Endometrium (tissue), 2 donors: ENCODE data around the gene OSM.

Source experiments
- FAIRE-seq: peaks from 2 replicates; lab custom pipeline; 2012; peaks lifted over from hg19 to GRCh38; lab: Jason Lieb, UNC
- donor health status: control.
- donor health status: control.

The OSM gene

DNA sequence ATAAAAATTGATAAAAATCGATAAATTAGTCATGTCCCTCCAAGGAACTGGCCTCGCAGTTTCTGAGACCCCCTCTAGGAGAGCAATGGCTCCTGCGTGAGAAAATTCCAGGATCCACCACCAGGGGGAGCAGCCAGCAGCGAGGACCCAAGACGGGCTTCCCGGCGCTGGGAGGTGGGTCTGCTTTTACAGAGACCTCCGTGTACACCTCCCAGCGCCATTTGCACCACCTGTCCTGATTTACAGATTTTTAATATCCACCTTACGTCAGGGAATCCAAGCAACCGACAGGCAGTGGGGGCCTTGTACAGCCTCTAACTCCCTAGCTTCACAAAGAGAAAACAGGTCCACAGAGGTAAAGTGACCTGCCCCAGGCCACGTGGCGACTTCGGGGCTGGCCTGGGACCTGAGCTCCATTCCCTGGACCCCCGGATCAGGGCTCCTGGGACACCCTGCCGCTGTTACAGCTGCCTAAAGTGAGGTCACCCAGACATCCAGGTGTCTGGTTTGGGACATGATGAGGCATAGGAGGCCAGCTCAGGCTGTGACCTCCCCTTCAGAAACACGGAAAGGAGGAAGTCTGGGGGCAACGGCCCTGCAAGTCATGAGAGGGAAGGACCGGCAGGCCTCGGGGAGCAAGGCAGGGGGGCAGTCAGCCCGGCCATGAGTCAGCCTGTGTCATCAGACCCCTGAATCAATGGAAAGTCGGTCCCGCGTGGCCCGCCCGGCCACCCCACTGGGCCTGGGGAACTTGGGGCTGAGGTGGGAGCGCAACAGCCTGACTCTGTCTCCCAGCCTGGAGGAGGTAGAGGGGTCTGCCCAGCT lies 3.5 kb downstream of the OSM start:
- FAIRE-seq = peak; percentile 8

DNA sequence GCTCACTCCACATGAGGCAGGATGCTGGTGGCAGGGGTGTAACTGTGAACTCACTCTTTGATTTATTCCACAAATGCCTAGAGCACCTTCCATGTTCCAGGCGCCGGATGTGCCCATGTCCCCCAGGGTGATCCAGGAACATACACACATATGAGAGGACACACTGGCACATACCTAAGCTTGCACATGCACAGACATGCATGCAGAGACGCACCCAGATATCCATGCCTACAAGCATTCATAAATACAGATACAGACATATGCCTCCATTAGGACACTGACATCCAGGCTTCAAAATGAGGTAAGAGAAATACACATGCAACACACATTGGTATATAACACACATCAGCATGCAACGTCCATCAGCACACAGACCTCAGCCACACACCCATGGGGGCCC lies 4.5 kb downstream of the OSM start:
- no peak for FAIRE-seq

DNA sequence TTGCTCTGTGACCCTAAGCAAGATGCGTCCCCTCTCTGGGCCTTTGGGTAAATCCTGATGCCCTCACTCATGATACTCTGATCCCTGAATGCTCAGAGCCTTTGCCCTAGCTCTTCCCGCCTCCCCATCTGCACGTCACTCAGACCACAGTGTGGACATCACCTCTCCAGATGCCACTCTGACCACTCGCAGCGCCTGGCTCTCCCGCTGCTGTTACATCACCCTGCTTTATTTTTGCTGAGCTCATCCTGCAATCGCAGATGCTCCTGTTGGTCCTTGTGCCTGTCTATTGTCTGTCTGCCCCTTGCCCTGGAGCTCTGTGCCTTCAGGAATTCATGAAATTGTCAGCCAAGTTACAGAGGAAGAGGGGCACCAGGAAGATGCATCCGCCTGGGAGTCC lies 5.5 kb downstream of the OSM start:
- FAIRE-seq = no peak

DNA sequence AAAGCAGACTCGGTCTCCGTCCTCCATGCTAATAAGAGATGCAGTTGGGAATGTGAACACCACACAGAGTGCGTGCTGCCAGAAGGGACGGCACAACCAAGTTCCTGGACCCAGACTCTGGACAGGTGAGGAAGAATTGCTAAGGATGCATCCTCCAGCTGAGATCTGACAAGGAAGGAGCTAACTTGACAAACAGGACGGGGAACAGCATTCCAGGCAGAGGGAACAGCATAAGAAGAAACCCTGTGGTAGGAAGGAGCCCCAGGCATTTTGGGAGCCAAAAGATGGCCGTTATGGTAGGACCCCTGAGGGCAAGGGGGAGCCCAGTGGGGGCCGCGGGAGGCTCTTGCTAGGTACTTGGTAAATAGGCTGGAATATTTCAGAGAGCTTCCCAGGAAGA lies 6.0 kb downstream of the OSM start:
- no peak for FAIRE-seq

DNA sequence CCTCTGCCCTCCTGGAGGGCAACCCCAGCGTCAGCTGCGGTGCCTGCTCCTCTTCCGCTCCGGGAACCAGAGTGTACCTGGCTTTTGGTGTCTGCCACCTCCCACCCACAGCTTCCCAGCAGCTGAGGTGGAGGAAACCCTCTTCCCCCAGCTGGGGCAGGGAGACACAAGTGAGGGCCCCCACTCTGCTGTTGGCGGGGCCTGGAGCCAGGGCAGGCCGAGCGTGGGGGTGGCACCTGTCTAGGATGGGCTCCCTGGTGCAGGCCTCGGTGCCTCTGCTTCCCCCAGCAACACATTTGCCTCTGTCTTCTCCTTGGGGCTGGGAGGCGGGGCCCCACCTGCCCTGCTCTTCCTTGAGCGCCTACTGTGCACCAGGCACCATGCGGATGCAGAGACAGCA lies 6.4 kb downstream of the OSM start:
- no peak for FAIRE-seq

DNA sequence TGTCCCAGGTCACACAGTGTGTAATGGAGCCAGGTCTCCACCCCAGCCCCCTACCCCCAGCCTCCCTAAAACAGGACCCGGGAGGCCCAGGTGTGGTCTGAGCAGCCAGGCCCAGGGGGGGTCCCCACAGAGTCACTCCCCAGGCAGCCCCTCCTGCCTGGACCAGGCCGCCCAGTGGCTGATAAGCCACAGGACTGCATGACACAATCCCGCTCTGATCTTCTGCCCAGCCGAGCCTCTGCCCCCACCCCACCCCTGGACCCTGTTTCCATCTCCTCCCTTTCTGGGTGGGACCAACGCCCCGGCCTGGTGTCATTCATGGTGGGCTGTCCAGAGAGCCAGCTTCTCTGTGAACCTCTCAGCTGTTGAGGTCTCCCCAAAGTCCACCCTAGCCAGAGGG lies 12.3 kb downstream of the OSM start:
- FAIRE-seq = no peak

DNA sequence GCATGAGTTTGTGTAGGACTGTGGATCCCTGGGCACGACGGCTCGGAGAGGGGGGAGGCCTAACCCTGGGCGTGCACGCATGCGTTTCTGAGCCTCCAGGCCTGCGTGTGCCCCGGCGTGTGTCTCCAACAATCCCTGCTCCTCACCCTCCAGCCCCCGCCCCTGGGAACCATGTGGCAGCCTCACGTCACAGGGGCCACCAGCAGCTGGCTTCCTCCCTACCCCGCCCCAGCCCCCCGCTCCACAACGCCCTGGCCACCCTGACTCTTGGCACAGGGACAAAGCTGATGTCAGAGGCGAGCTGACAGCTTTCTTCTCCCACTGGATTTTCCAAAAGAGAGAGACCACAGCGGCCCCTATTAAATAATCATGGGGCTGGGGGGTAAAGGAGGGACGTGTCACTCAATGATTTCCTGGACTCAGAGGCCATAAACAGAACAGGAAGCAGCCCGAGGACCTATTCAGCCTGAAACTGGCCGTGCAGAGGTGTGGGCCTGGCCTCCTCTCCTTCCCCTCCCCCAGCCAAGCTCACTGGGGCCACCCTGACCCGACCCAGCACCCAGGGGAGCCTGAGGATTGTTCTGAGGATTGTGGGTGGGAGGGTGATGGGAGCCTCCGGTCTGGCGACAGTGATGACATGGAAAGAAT lies 13.3 kb downstream of the OSM start:
- FAIRE-seq = no peak

DNA sequence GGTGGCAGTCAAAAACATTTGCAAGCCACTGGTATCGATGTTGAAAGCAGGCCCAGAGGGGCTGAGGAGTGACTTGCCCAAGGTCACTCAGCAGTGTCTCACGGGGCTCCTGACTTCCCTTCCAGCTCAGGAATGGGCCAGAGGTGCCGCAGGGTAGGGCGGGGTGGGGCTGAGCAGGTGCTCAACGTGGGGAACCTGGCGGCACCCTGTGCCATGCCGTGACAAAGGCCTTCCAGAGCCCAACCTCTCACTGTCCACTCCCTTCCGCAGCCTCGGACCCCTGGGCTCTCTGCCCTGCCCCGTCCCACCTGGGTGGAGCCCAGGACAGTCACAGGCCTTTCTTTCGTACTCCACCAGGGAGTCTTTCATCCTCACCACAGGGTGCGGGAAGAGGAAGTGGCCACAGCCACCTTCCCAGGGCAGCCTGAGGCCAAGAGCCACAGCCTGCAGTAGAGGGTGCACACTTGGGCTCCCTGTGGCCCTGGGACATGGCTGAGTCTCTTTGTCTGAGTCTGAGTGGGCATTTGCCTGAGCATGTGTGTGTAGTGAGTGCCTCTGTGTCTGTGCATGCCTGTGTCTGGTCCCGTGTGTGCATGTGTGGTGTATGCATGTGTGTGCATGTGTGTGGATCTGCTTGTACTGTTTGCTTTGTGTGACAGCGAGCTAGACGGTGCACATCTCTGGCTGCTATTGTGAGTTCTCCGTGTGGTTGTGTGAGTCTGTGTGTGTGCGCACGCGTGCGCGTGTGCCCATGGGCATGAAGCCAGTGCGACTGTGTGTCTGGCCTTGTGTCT lies 14.0 kb downstream of the OSM start:
- no peak for FAIRE-seq

DNA sequence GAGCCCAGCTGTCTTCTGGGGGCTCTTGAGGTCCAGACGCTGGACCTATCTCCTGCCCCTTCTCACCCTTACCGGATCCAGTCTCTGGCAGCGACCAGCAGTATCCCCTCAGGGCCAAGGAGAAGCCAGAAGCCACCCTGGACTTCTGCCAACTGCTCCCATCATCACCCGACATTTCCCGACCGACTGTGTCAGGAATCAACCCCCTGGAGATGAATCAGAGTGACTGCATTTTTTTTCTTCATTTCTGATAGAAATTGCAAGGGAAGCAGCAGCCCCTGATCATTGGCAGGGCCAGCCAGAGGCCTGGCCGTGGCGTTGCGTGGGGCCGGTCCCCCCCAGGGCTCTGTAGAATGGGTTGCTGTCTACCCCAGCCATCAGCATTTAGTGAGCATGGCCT lies 14.9 kb downstream of the OSM start:
- no peak for FAIRE-seq

DNA sequence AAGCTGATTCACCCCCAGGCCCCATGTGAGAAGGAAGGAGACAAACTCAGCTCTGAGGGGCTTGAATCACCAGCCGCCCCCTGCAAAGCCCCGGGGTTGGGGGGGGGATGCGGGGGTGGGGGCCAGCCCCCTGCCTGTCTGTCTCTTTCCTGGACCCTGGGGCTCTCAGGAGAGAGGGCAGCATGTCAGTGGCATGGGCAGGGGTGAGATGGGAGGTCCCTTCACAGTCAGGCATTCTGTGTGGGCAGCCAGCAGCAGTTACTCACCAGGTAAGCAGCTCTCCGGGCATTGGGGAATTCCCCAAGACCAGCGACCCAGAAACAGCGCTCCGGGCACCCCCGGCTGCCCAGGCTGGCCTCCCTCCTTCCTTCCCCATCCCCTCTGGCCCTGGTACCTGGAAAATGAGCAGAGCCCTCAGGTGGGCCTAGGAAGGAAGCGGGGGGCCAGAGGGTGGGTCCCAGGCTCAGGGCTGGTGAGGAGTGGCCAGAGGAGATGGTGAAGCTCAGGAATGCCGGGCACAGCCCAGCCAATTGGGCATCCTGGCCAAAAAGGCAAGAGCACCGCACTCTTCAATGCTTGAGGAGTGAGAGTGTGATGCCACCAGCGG lies 15.9 kb downstream of the OSM start:
- FAIRE-seq = no peak

DNA sequence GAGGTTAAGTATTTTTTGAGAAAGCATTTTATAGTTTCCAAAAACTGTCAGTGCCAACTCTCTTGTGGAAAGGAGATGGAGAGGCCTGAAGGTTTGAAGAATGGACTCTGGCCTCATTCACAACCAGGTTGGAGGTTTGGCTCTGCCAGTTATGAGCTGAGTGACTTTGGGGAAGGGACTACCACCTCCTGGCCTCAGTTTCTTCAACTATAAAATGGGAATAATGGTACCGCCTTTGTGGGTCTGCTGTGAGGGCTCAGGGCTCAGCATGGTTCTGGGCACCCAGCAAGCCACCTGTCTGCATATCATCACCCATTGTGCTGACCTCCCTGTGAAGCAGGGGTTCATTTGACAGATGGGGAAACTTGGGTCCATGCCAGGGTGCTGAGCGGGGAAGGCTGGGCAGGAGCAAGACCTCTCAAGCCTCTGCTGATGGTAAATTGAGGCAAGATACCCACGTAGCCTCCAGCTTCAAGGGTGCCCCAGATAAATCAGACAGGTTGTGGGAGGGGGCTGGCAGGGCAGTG lies 16.5 kb downstream of the OSM start:
- FAIRE-seq = no peak

DNA sequence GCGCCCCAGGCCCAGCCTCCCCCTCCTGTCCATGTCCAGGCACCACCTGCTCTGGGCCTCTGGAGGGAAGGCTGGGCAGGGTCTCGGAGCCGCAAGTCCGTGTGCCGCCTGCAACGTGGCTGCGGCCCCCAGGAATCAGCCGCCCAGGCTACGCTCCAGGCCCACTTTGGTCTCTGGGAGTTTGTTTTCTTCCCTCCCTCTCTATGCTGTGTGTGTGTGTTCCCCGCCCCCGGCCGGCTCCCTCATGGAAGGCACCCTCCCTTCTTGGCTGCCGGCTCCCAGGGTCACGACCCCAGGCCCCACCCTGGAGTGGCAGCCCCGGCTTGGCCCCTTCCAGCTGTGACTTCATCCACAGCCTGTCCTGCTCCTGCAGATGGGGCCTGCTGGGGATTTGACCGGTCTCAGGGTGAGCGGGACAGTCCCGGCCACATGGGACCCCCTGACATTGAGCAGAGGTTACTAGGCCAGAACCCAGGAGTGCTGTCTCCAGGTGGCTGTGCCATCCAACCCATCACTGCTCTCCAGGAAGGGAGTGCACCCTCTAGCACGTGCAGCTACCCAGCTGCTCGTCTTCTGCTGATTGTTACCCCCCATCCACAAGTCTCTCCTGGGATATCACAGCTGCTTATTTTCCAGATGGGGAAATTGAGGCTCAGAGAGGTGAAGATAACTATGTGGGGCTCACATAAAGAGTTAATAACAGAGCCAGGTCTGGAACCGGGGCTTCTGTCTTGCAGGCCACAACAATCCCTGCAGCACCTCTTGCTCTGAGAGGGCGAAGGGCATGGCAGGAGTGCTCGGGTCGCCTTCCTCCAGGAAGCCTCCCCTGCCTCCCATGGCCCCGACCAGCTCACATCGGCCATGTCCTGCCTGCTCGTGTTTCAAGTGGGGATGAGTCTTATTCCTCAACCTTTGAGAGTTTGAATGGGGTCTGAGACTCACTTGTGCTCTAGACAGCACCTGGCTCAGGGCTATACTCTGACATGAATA lies 17.3 kb downstream of the OSM start:
- FAIRE-seq = no peak

DNA sequence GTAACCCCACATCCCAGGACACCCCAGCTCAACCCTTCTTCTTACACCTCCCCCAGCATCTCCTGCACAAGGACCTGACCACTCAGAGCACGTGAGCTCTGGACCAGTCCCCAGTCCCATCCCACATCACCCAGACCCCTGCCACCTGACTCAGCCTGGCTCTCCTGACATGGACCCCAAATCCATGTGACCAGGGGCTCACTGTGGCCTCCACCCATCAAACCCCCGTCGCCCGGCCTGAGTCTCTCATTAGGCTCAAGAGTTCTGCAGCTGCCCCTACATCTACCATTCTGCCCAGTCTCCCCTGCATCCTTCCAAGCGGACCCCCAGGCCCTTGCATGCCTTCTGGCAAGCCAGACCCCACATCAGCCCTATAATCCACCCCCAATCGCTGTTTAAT lies 18.2 kb downstream of the OSM start:
- no peak for FAIRE-seq

DNA sequence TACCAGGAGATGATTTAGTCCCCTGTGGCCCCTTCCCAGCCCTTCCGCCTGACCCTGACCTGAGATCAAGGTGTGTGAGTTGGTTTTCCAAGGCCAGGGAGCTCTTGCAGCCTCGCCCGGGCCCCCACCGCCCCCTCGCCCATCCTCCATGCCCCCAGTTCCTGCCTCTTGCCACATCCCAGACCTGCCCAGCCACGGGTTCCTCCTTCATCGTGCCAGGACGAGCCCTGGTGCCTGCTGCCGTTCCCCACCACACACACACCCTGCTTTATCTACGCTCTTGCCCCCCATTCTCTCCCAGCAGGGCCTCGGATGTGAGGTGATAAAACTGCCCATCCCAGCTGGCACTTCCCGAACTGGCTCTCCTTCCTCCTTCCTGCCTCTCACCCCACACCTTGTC lies 18.7 kb downstream of the OSM start:
- no peak for FAIRE-seq

DNA sequence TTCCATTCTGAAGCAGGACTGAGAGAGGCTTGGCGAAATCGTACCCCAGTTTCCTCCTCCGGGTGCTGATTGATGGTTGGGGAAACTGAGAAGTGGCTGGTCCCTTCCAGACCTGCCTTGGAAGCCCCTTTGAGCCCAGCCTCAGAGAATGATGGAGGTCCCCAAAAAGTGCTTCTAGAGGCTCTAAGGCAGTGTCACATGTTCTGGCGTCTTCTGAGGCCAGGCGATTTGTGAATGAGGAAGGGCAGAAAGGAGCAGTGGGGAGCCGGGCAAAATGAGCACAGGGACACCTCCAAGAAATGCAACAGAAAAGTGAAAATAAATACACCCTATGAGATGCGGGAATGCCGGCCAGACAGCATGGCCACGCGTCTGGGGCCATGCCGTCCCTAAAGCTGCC lies 19.1 kb downstream of the OSM start:
- FAIRE-seq = no peak

DNA sequence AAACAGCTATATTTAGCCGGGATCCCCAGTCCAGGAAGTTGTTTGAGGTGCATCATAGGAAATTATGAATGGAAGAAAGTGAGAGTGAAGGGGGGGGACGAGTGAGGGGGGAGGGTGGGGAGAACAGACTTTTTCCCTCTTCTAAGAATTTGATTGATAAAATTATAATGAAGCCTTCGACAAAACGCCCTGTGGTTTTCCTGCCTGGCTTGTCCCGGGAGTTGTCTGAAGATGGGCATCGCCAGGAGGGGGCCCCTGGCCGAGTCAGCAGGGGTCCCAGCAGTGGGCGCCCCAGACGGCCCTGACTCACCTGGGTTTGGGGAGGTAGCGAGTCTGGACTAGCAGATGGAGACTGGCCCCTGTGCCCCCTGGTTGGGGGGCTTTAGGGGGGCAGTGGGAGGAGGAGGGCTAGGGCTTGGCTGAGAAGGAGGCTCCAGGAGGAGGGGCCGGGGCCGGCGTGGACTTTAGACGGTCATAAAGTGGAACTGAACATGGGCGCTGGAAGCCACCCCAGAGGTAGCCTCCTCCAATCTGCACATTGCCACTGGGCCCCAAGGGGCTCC lies 19.8 kb downstream of the OSM start:
- no peak for FAIRE-seq

DNA sequence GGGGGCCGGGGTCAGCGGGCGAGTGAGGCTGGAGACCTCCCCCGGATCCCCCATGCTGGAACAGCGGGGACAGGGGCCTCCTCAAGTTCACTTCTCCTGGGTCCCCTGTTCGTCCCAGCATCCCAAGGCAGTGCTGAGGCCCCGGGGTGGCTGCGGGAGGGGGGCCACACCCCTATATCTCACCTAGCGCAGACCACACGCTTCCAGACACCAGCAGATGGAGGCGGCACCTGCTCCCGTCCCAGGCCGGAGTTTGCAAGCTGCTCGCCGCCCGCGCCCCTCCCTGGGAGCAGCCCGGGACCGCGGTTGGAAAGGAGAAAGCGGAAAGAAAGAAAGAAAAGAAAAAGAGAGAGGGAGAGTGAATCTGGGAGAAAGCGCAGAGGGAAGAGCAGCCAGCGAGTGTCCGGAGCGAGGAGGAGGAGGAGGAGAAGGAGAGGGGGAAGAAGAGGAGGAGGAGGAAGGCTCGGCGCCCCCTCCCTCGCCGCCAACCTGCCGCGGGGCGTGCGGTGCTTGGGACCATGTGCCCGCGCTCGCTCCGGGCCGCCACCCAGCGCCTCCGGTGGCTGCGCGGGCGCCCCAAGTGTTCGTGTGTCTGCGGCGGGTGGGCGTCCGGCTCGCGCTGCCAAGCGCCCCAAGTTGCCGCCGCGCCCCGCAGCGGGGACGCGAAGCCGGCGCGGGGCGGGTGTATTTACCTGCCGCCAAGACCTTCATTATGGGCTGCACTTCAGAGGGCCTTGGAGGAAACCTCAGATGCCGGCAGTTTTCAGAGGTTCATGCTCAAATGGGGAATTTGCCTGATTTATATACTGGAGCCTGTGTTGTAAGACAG lies 20.5 kb downstream of the OSM start, which contains the start of gene LIF:
Gene LIF, minus strand, starts transcription at position 775 of the 829 bp plus-strand sequence. Its CDS starts 64 bp downstream, at position 711.
- no peak for FAIRE-seq

DNA sequence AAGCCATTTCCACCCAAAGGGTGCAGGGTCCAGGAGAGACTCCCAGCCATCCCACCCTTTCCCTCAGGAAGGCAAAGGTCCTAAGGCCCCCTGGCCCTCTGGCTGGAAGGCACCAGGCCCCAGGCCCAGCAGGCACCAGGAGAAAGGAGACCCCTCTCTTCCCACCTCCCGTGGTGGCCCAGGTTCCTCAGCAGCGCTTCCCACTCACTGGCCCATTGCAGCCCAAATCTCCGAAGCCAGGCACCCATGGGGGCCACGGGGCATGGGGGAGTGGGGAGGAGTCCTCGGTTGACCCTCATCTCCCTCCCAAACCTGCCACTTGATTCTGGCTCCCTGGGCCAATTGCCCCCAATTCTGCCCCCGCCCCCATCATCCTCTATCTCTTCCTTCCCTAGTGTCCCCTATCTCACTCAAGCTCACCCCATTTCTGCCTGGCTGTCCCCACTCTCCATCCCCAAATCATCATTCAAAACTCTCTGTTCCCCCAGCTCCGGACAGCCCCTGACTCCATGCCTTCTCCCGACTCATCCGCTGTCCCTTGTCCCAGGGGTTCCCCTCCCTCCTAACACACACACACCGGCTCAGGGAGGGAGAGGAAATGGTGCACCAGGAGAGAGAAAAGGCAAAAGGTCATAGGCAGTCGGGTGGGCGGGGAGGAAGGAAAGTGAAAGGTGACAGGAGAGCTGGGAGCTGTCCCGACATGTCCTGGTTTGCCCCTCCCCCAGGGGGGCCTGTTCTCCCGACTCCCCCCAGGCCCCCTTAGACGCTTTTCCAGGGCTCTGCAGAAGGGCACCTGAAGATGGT lies 21.3 kb downstream of the OSM start:
- FAIRE-seq = no peak

DNA sequence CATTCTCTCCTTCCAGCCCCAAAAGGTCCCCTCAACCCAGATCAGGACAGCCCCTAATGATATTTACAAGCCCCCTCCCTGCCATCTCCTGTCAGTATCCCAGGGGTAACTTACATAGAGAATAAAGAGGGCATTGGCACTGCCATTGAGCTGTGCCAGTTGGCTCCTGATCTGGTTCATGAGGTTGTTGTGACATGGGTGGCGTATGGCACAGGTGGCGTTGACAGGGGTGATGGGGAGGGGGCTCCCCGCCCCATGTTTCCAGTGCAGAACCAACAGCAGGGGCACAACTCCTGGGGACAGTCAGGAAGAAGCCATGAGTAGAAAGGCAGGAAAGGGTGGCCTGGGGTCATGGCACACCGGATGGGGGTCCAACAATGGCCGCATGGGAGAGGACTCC lies 22.0 kb downstream of the OSM start:
- FAIRE-seq = no peak
